GM19099 (cell line): ENCODE results near the gene HDAC4.

ENCODE experiments used
- POLR2A ChIP-seq: IDR thresholded peaks from 3 replicates; pipeline ENCODE4 v1.6.1; 2011; ENCODE audit warnings: low read depth; ENCODE audit not compliant: insufficient read length; ENCODE audit errors: extremely low read depth

Gene HDAC4

DNA sequence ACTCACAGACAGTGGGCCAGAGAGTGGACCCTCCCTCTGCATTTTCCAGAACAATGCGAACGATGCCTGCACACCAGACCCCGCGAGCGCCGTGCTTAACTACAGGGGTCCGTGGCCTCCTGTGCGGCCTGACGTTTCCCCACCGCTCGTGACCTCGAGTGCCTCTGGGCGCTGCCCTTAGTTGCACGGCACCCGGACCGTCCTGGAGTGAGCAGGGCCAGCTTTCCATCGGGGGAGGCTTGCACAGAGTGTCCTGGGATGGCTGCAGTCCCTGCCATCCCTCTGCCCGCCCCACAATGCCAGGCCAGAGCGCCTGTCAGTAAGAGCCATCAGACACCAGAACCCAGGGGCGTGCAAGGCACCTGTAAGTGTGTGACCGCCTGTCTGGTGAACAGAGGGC lies 335.9 kb downstream of the HDAC4 start:
- TF ChIP-seq POLR2A = no peak

DNA sequence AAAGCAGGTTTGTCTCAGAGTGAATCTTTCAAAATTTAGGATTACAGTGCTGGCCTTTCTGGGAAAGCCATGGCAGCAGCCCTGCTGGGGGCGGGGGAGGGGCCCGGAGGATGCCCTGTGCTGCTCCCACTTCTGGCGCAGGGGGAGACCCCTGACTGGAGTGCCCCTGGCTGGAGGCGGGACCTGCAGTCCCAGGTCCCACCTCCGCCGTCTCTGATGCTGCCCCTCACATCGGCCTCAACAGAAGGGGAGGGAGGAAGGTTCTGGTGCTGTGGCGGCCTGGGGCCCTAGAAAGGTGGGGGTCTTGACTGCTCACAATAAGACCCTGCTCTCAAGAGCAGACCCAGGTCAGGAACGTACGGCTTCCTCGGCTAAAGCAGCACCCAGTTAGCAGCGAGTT lies 336.6 kb downstream of the HDAC4 start:
- no peak for TF ChIP-seq POLR2A

DNA sequence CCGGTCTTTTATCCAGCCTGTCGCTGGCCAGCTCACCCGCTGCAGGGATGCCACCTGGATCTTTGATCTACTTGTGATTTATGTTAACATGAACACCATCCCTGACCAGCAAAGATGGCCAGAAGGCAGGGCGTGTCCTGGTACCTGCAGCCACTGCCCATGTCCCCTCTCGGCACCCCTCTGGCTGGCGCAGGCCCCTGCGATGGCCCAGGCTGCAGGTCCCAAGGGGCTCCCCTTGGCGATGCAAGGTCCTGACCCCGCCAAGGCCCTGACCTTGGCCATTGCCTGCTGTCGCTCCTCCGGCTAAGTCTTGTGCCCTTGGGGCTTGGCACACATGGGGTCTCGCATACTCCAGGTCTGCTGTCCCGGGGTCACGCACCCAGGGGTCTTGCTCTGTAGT lies 338.1 kb downstream of the HDAC4 start:
- no peak for TF ChIP-seq POLR2A

DNA sequence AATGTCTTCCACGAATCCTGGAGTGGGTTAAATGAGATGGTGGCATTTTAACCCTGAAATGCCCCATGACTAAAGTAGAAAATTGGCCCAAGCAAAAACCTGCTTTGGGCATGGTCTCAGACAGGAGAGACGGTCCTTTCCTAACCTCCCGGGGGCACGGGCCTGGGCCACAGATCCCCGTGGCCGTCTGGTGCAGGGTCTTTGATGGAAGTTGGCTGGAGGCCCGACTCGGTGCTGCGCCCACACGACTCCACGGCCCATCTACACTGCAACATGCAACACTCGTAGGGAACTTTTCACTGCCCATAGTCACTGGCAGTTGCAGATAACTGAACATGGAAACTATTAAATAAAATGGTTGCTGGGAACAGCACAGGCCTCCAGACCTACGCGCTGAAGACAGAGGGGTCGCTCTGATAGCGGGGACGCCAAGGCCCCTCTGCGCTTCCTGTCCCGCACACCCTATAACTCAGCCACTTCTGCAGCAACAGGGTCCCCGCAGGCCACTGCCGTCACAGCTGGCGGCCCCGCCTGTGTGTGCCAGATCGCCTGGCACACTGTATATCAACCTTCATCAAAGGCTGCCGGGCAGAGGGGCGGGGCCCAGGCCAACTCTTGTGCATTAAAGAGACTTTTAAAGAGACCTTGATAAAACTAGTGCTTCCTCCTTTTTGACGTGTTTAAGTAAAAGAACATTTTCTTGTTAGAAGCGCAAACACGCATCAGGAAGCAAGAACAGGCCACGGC lies 338.8 kb downstream of the HDAC4 start:
- no peak for TF ChIP-seq POLR2A

DNA sequence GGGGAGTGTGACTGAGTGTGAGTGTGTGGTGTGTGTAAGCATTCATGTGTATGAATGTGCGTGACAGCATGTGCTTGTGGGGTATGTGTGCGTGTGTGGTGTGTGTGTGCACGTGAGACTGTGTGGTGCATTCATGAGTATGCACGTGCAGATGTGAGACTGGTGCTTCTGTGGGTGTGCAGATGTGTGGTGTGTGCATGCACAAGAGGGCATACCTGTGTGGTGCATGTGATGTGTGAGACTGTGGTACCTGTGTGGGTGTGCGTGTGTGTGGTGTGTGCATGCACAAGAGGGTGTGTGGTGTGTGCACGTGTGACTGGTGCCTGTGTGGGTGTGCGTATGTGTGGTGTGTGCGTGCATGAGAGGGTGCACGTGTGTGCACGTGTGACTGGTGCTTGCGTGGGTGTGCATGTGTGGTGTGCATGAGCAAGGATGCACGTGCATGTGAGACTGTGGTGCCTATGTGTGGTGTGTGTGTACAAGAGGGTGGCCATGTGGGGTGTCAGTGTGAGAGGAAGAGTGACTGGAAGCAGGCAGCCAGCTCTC lies 339.6 kb downstream of the HDAC4 start:
- TF ChIP-seq POLR2A = no peak

DNA sequence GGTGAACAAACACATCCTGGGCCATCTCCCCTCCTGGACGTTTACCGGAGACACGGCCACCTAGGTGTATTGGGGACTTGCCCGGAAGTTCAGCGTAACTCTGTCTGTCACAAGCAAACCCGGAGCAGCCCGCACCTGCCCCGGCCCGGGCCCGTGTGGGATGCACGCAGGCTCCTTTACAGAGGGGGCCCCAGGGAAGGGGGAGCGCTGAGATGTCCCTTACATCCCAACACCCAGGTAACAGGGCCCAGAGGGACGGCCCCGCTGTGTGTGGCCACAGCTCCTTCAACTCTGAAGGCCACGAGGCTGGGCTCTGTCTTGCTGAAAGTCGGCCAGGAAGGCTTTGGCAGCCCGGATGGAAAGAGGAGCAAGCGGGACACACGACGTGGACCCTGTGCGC lies 340.1 kb downstream of the HDAC4 start:
- no peak for TF ChIP-seq POLR2A

DNA sequence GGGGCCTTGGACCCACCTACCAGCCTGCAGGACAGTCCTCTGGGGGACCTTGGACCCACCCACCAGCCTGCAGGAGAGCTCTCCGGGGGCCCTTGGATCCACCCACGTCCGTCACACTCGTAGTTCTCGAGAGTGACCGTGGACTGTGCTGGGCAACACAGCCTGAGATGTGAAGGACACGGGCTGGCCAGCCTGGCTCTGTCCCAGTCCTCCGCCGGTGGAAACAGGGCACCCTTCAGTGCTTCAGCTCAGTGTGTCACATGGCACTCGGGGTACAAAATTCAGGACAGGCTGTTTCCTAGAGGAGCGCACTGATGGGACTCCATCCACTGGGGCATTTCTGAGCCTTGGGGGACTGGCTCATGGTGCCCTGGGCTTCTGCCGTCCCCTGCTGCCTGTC lies 341.0 kb downstream of the HDAC4 start:
- no peak for TF ChIP-seq POLR2A

DNA sequence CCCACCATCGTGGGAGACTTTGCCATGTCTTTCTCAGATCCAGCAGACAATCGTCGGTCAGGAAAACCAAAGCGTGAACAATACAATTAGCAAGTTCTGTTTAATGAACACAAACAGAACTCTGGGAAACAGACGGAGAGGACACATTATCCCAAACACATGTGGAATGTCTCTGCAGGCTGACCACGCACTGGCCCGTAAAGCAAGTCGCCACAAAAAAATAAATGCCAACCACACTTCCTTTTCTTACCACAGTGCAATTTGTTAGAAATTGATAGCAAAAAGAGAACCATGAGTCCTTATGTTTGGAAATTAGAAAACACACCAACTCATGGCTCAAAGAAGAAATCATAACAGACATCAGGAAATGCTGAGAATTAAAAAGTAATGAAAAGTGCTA lies 342.1 kb downstream of the HDAC4 start:
- no peak for TF ChIP-seq POLR2A

DNA sequence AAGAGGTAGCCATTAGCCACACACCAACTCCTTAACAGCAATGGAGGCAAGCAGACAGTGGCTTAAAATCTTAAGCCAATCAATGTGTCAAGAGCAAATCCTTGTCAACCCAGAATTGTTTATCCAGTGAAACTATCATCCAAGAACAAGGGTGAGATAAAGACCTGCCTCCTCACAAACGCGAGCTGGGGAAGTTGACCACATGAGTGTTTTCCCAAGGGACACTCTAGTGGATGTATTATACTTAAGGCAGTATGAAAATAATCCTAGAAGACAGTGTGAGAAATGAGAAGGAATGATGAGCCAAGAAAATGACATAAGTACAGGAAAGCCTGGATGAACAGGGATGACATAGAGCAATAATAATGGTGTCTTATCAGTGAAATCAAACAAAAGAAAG lies 343.3 kb downstream of the HDAC4 start:
- TF ChIP-seq POLR2A = no peak

DNA sequence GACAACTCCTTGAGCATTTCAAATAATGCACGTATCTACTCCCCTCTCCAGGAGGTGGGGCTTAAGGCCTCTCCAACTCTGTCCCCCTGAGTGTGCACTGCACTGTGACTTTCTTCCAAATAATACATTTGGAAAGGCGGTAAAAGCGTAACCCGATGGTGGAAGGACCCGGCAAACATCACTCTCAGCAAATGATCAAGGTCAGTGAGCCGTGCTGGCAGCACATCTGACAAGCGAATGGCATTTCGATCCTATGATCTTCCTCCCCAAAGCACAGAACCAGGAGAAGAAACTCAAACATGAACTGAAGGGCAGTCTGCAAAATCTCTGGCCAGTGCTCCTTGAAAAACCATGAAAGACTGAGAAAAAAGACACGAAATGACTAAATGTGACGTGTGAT lies 344.2 kb downstream of the HDAC4 start:
- no peak for TF ChIP-seq POLR2A

DNA sequence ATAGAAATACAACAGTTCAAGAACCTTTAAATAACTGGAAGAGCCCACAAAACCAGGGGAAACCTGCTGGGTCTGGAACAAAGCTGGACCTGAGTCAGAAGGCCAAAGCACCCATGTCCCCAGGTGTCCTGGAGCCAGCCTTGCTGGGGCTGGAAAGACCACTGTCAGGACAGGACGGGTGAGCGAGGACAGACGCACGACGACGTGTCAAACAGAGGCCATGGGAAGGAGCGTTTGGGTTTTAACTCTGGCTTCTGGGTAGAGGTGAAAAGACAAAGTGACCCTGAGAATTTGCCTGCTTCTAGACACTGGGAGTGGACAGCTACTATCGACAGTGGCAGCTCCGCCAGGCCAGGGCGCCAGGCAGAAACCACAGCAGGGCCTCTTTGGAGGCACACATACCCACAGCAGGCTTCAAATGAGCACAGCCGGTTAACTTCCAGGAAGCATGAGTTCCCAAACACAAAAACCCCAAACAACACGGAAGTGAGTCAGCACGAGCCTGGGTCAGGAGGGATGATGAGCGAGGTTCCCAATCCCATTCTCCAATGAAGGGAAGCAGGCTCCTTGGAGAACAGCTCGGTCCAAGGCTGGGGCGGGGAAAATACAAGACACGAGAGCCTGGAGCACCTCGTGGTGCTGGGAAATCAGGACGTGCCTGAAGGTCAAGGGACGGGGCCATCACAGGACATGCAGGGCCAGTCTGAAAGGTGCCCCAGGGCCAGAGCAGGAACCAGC lies 344.9 kb downstream of the HDAC4 start:
- no peak for TF ChIP-seq POLR2A

DNA sequence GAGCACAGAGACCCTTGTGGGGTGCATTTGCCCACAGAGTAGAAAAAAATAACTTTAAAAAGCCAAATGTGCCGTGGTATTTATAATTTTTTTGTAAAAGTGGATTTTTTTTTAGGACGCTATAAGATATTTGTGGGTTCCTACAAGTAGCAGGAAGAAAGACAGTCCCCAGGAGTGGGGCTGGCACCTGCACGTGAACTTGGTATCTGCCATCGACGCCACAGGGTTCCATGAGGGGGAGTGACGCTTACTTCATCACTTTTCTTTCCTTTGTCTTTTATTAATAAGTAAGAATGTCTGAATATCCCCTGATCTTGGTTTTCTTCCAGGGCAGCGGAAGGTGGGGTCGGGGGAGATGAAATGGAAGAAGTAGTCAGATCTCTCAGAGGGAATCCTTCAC lies 345.9 kb downstream of the HDAC4 start:
- no peak for TF ChIP-seq POLR2A

DNA sequence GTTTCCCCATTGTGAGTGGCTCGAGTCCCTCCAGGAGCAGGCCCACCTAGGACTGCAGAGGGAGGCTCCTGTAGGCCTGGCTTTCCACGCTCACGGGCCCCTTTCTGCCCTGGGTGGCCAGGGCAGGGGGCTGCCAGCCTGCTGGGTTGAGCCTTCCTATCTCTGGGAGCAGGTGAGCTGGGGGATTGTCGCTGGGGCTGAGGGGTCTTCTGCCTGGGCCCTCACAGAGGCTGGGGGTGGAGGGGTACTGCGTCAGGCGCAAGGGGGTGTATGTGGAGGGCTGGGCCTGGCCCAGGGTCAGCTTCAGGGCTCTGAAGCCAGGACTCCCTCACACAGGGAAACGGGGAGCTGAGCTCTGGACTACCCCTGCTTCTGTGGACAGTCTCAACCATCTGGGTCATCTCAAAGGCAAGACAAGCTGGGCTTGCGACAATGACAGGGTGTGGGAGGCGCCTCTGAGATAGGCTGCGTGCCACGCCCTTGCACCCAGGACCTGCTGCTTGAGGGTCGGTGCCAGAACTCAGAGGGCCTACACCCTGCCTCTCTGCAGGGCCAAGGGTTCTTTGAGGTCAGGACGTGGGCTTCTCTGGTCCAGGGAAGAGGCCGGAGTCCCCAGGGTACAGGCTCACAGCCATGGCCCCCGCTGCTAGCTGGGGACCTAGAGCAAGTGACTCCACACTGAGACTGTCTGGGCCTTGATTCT lies 346.9 kb downstream of the HDAC4 start:
- TF ChIP-seq POLR2A = no peak

DNA sequence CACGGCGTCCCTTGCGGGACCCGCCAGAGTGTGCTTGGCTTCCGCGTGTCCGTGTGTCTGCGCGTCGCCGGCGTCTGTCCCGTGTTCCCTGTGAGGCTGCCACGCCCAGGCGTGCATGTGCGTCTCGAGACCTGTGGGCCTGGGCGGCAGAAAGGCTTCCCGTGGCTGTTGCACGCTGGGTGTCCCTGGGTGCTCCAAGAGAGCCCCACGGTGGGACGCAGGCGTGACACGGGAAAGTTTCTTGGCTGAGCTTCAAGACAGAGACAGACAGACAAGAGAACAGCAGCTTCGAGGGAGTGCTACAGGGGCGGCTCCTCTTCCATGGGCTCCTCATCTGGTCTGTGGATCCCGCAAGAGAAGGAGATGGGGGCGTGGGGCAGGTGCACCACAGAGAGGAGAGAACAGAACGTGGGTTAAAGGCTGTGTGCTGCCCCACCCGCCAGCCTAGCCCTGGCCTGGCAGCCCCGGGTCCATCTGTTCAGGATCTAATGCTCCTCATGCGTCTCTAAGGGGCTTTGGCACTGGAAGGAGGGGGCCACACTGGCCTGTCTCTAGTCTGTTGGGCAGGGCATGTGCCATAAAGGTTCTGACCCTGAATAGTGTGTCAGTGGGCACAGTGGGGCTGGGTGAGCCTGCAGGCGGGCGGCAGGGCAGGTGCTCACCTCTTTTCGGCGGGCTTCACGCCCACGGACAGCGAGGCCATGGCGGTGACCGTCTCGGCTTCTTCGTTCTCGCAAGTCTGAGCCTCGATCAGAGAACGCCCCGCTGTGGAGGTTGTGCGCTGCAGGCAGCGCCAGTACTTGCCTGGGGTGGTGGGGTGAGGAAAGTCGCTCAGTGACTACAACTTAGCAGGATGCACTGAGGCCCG lies 347.8 kb downstream of the HDAC4 start:
- TF ChIP-seq POLR2A = no peak
